ENCODE measurements around the gene MTNR1B.

MTNR1B gene

DNA sequence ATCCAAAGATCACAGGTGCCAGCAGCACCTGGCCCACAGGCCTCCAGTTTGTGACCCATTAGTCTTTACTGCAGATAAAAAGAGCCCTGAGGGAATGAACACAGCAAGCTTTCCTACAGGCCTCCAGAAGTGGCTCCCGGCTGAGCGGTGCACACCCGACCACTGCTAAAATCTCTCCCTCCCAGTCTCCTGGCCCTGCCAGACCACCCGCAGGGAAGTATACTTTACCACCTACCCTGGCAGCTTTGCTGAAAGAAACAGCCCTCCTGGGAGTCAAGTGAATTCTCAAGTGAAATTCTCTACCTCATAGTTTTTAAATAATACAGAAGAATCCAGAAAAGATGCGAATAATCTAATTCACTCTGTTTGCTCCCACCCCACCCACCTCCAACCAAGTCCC lies 15.4 kb upstream of the MTNR1B start:
- Histone ChIP-seq H3K79me1 (ENCODE audit: low read length) (no peaks in the 10 kb centered on the region), H3K4me2 (ENCODE audit: low read length) (no peak overlapping the region), H3K79me2 (ENCODE audit: control insufficient read depth, insufficient read depth, low read length) (no peaks in the 10 kb centered on the region), H4K5ac (ENCODE audit: low read length) (no peak overlapping the region), H3K18ac (ENCODE audit: low read length) (no peak overlapping the region), H2BK5ac (ENCODE audit: low read length) (no peak overlapping the region), H4K8ac (ENCODE audit: low read depth, low read length) (no peak overlapping the region), H3K4me3 (ENCODE audit: low read length) (no peak overlapping the region), H3K4ac (ENCODE audit: low read depth, low read length) (no peak overlapping the region), H2AK5ac (ENCODE audit: low read length) (no peak overlapping the region), H3K23ac (ENCODE audit: low read length) (no peak overlapping the region), H3K9ac (ENCODE audit: low read length) (no peak overlapping the region), H3K27ac (ENCODE audit: low read depth, low read length) (no peak overlapping the region), H3K4me1 (ENCODE audit: control insufficient read depth, low read depth, low read length) (no peaks in the 10 kb centered on the region), H3K56ac (ENCODE audit: low read length) (no peak overlapping the region), H3K36me3 (ENCODE audit: control insufficient read depth, insufficient read depth, low read length) (no peaks in the 10 kb centered on the region), H2BK120ac (ENCODE audit: low read depth, low read length) (no peak overlapping the region), H2BK15ac (replicated peaks; ENCODE audit: low read depth) (no peak overlapping the region), H3K27me3 (ENCODE audit: insufficient read depth, low read length, poor library complexity) (no peaks in the 10 kb centered on the region)
- WGBS (ENCODE audit: extremely low coverage, insufficient coverage, low lambda C conversion rate) = no CpG with 5 or more reads among the region's 5 CpGs
- DNase-seq = no peak

DNA sequence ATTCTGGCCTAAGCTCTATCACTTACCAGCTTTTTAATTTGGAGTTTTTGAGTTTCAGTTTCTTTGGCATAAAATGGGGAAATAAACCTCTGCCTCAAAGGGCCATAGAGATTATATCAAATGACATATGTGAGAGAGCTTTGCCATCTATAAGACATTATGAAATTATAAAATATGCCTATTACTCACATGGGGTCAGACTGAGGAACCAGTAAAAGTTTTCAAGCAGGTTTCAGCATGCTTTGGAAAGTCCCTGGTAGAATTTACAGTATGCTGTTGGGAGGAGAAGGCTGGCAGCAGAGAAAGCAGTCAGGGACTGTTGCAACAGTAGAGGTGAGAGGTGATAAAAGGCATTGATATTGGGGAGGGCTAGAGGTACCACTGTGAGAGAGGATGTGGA lies 13.6 kb upstream of the MTNR1B start:
- Histone ChIP-seq H2AK5ac (ENCODE audit: low read length) (no peak overlapping the region), H3K4ac (ENCODE audit: low read depth, low read length) (no peak overlapping the region), H3K56ac (ENCODE audit: low read length) (no peak overlapping the region), H3K36me3 (ENCODE audit: control insufficient read depth, insufficient read depth, low read length) (no peaks in the 10 kb centered on the region), H3K27ac (ENCODE audit: low read depth, low read length) (no peak overlapping the region), H3K23ac (ENCODE audit: low read length) (no peak overlapping the region), H3K4me1 (ENCODE audit: control insufficient read depth, low read depth, low read length) (no peaks in the 10 kb centered on the region), H3K79me1 (ENCODE audit: low read length) (no peaks in the 10 kb centered on the region), H3K18ac (ENCODE audit: low read length) (no peak overlapping the region), H4K5ac (ENCODE audit: low read length) (no peak overlapping the region), H4K8ac (ENCODE audit: low read depth, low read length) (no peak overlapping the region), H2BK5ac (ENCODE audit: low read length) (no peak overlapping the region), H2BK15ac (replicated peaks; ENCODE audit: low read depth) (no peak overlapping the region), H3K79me2 (ENCODE audit: control insufficient read depth, insufficient read depth, low read length) (no peaks in the 10 kb centered on the region), H3K4me2 (ENCODE audit: low read length) (no peak overlapping the region), H2BK120ac (ENCODE audit: low read depth, low read length) (no peak overlapping the region), H3K4me3 (ENCODE audit: low read length) (no peak overlapping the region), H3K27me3 (ENCODE audit: insufficient read depth, low read length, poor library complexity) (no peaks in the 10 kb centered on the region), H3K9ac (ENCODE audit: low read length) (no peak overlapping the region)
- no peak for DNase-seq

DNA sequence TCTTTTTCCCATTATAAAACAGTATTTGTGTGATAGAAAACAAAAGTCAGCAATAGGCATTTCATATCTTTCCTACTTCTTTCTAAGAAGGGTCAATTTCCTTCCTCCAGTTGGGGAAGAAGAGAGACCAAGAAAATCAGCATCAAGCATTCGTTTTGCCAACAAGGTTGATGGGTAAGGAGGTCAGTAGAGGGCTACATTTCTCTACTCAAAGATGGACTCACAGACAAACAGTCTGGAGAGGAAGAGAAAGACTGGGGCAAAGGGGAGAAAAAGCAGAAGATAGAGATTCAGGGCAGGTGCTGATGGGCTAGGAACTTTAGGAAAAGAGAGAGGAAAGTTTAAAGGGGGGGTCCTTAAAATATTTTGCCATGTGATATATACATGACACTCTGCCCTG lies 8.6 kb upstream of the MTNR1B start:
- Histone ChIP-seq H3K79me2 (ENCODE audit: control insufficient read depth, insufficient read depth, low read length) (no peaks in the 10 kb centered on the region), H2BK120ac (ENCODE audit: low read depth, low read length) (no peak overlapping the region), H2BK5ac (ENCODE audit: low read length) (no peak overlapping the region), H4K5ac (ENCODE audit: low read length) (no peak overlapping the region), H3K79me1 (ENCODE audit: low read length) (no peaks in the 10 kb centered on the region), H3K18ac (ENCODE audit: low read length) (no peak overlapping the region), H3K4ac (ENCODE audit: low read depth, low read length) (no peak overlapping the region), H3K27me3 (ENCODE audit: insufficient read depth, low read length, poor library complexity) (no peaks in the 10 kb centered on the region), H2BK15ac (replicated peaks; ENCODE audit: low read depth) (no peak overlapping the region), H3K27ac (ENCODE audit: low read depth, low read length) (no peak overlapping the region), H3K9ac (ENCODE audit: low read length) (no peak overlapping the region), H3K56ac (ENCODE audit: low read length) (no peak overlapping the region), H3K4me3 (ENCODE audit: low read length) (no peak overlapping the region), H4K8ac (ENCODE audit: low read depth, low read length) (no peak overlapping the region), H2AK5ac (ENCODE audit: low read length) (no peak overlapping the region), H3K23ac (ENCODE audit: low read length) (no peak overlapping the region), H3K4me1 (ENCODE audit: control insufficient read depth, low read depth, low read length) (no peaks in the 10 kb centered on the region), H3K4me2 (ENCODE audit: low read length) (no peak overlapping the region), H3K36me3 (ENCODE audit: control insufficient read depth, insufficient read depth, low read length) (no peaks in the 10 kb centered on the region)
- no peak for DNase-seq
- WGBS (ENCODE audit: extremely low coverage, insufficient coverage, low lambda C conversion rate) = no CpG with 5 or more reads among the region's 1 CpG

DNA sequence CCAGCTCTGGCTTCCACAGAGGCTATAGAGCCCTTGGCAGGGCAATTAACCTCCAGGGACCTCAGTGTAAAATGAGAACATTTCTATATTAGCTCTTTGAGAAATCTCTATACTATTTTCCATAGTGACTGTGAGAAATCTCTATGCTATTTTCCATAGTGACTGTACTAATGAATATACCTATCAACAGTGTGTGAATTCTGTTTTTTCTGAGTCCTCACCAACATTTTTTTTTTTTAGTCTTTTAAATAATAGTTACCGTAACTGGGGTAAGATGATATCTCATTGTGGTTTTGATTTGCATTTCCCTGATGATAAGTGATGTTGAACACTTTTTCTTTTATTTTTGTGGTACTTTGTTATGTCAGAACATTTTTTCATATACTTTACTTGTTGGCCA lies 7.0 kb upstream of the MTNR1B start:
- no peak overlapping the region for H3K4ac ChIP-seq (ENCODE audit: low read depth, low read length)
- H3K9ac ChIP-seq (ENCODE audit: low read length) = no peak overlapping the region
- H3K27me3 ChIP-seq (ENCODE audit: insufficient read depth, low read length, poor library complexity) = no peaks in the 10 kb centered on the region
- H3K56ac ChIP-seq (ENCODE audit: low read length) = no peak overlapping the region
- WGBS (ENCODE audit: extremely low coverage, insufficient coverage, low lambda C conversion rate) = no CpG with 5 or more reads among the region's 1 CpG
- no peaks in the 10 kb centered on the region for H3K79me2 ChIP-seq (ENCODE audit: control insufficient read depth, insufficient read depth, low read length)
- no peak overlapping the region for H3K4me3 ChIP-seq (ENCODE audit: low read length)
- H3K27ac ChIP-seq (ENCODE audit: low read depth, low read length) = no peak overlapping the region
- no peak overlapping the region for H2BK15ac ChIP-seq (replicated peaks; ENCODE audit: low read depth)
- no peak overlapping the region for H3K23ac ChIP-seq (ENCODE audit: low read length)
- H2BK120ac ChIP-seq (ENCODE audit: low read depth, low read length) = no peak overlapping the region
- H3K36me3 ChIP-seq (ENCODE audit: control insufficient read depth, insufficient read depth, low read length) = no peaks in the 10 kb centered on the region
- no peak overlapping the region for H2BK5ac ChIP-seq (ENCODE audit: low read length)
- DNase-seq = no peak
- H3K4me1 ChIP-seq (ENCODE audit: control insufficient read depth, low read depth, low read length) = no peaks in the 10 kb centered on the region
- H4K8ac ChIP-seq (ENCODE audit: low read depth, low read length) = no peak overlapping the region
- no peak overlapping the region for H3K4me2 ChIP-seq (ENCODE audit: low read length)
- no peak overlapping the region for H3K18ac ChIP-seq (ENCODE audit: low read length)
- H2AK5ac ChIP-seq (ENCODE audit: low read length) = no peak overlapping the region
- H4K5ac ChIP-seq (ENCODE audit: low read length) = no peak overlapping the region
- no peaks in the 10 kb centered on the region for H3K79me1 ChIP-seq (ENCODE audit: low read length)

DNA sequence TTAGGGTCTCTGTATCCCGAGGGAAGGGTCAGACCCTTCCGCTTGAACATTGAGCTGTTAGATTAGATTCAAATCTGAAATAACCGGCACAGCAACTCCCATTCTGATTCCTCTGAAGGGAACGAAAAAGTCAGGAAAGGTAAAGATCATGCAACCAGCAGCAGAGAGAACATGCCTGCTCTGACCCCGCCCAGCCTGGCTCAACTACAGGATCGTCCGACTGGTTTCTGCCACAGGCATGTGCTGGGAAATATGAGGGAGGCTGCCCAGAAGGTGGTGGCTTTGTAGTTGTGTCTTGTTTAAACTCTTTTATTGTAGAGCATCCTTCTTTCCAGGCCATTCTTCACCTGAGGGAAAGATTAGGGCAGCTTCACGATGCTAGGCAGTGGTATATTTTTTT lies 5.0 kb upstream of the MTNR1B start:
- Histone ChIP-seq H2BK120ac (ENCODE audit: low read depth, low read length) (no peak overlapping the region), H3K79me2 (ENCODE audit: control insufficient read depth, insufficient read depth, low read length) (no peaks in the 10 kb centered on the region), H3K27me3 (ENCODE audit: insufficient read depth, low read length, poor library complexity) (peaks cover 6% of the 10 kb centered on the region), H2AK5ac (ENCODE audit: low read length) (no peak overlapping the region), H3K4me3 (ENCODE audit: low read length) (no peak overlapping the region), H3K4me1 (ENCODE audit: control insufficient read depth, low read depth, low read length) (no peaks in the 10 kb centered on the region), H3K4me2 (ENCODE audit: low read length) (no peak overlapping the region), H3K27ac (ENCODE audit: low read depth, low read length) (no peak overlapping the region), H4K8ac (ENCODE audit: low read depth, low read length) (no peak overlapping the region), H3K9ac (ENCODE audit: low read length) (no peak overlapping the region), H2BK5ac (ENCODE audit: low read length) (no peak overlapping the region), H3K79me1 (ENCODE audit: low read length) (no peaks in the 10 kb centered on the region), H3K56ac (ENCODE audit: low read length) (no peak overlapping the region), H3K23ac (ENCODE audit: low read length) (no peak overlapping the region), H3K36me3 (ENCODE audit: control insufficient read depth, insufficient read depth, low read length) (no peaks in the 10 kb centered on the region), H3K18ac (ENCODE audit: low read length) (no peak overlapping the region), H4K5ac (ENCODE audit: low read length) (no peak overlapping the region), H2BK15ac (replicated peaks; ENCODE audit: low read depth) (no peak overlapping the region), H3K4ac (ENCODE audit: low read depth, low read length) (no peak overlapping the region)
- no CpG with 5 or more reads among the region's 8 CpGs for WGBS (ENCODE audit: extremely low coverage, insufficient coverage, low lambda C conversion rate)
- DNase-seq = no peak

DNA sequence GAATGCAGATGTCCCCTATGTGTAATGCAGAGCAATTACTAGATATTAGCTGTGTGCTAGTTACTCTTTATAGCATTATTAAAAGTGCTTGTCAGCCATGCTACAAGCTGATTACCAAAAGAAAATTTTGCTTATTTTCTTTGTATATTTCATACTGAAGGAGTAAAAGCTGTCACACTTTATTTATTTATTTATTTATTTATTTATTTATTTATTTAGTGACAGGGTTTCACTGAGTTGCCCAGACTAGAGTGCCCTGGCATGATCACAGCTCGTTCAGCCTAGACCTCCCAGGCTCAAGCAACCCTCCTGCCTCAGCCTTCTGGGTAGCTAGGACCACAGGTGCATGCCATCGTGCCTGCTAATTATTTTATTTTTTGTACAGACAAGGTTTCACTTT lies 4.3 kb upstream of the MTNR1B start:
- Histone ChIP-seq H3K56ac (ENCODE audit: low read length) (no peak overlapping the region), H3K4me2 (ENCODE audit: low read length) (no peak overlapping the region), H2BK15ac (replicated peaks; ENCODE audit: low read depth) (no peak overlapping the region), H3K79me1 (ENCODE audit: low read length) (no peaks in the 10 kb centered on the region), H3K79me2 (ENCODE audit: control insufficient read depth, insufficient read depth, low read length) (no peaks in the 10 kb centered on the region), H3K18ac (ENCODE audit: low read length) (no peak overlapping the region), H3K36me3 (ENCODE audit: control insufficient read depth, insufficient read depth, low read length) (no peaks in the 10 kb centered on the region), H4K8ac (ENCODE audit: low read depth, low read length) (no peak overlapping the region), H2BK5ac (ENCODE audit: low read length) (no peak overlapping the region), H3K4me3 (ENCODE audit: low read length) (no peak overlapping the region), H3K9ac (ENCODE audit: low read length) (no peak overlapping the region), H3K23ac (ENCODE audit: low read length) (no peak overlapping the region), H3K4me1 (ENCODE audit: control insufficient read depth, low read depth, low read length) (no peaks in the 10 kb centered on the region), H3K27me3 (ENCODE audit: insufficient read depth, low read length, poor library complexity) (peaks cover 11% of the 10 kb centered on the region), H3K4ac (ENCODE audit: low read depth, low read length) (no peak overlapping the region), H4K5ac (ENCODE audit: low read length) (no peak overlapping the region), H2BK120ac (ENCODE audit: low read depth, low read length) (no peak overlapping the region), H2AK5ac (ENCODE audit: low read length) (no peak overlapping the region), H3K27ac (ENCODE audit: low read depth, low read length) (no peak overlapping the region)
- WGBS (ENCODE audit: extremely low coverage, insufficient coverage, low lambda C conversion rate) = no CpG with 5 or more reads among the region's 2 CpGs
- no peak for DNase-seq
